Fibroblast of upper back skin (primary cell): Measurements from ENCODE around the gene ZNF816.
"Not testable (repeated sequence)": the region's sequence is repeated elsewhere in the genome, so short reads cannot be mapped to it uniquely, and the experiment has no call there.

Experiments used
- DNase-seq: peaks from one replicate; pipeline ENCODE4 v3.0.0-alpha.2; 2013

ZNF816 gene

DNA sequence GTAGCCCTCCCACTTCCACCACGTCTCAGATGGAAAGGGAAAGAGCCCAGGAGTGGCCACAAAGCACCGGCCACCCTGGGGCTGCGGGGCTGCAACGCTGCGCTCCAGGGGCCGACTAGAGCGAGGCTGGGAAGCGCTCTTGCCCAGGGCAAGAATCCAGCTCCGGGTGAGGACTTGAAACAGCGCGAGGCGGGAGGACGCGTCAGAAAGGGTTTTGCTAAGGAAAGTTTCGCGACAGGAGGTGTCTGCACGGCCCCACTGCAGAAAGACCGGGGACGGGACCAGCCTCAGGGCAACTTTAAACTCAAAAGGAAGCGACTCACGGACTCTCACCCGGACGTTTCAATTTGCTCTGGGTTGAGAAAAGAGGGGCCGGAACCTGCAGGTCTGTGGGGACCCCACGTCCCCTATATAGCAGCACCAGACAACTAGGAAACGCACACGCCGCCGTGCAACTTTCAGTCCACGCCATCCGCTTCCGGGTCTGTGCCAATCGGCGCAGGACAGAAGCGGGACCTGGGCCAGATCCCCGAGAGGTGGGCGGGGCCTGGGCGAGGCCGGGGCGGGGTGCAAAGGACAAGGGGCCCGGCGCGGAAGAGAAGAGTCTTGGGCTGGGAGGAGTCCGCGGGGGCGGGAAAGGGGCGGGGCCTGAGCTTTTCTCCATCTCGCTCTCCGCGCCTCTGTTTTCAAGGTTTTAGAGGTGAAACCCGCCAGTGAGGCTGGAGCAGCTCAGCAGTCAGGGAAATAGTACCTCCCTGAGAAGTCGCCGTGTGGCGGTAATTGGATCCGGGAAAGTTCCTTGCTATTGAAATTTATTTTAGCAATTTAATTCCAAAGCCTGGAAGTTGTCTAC, at the start of gene ZNF816:
Gene ZNF816 (minus strand): TSS at position 488 of the 853 bp plus-strand sequence. CDS start 6,792 bp downstream, outside the sequence.
- DNase-seq = peak; percentile 94

- no peak for DNase-seq
These were observed 49.3 kb upstream of the ZNF816 start for GRCh38 chr19:53012006-53012405.

DNA sequence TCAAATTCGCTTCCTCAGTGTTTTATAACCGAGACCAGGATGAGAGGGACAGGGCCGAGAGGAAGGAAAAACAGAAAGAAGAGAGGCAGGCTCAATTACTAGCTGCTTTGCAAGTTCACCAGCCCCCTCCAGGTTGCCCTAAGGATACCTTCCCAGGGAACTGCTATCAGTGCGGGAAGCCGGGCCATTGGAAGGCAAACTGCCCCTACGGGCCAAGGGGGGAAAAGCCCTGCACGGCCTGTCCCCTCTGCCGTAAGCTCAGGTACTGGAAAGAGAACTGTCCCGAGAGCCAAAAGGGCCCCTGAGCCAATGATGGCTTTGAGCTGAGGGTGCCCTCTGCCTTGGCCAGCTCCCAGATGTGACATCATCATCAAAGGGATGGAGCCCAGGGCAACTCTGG, 47.8 kb upstream of the ZNF816 start:
- DNase-seq = no peak

- DNase-seq = no peak
These were observed 45.5 kb upstream of the ZNF816 start for GRCh38 chr19:53008061-53008778.

GRCh38 chr19:53007606-53008005, 44.9 kb upstream of the ZNF816 start:
- DNase-seq = no peak

DNA sequence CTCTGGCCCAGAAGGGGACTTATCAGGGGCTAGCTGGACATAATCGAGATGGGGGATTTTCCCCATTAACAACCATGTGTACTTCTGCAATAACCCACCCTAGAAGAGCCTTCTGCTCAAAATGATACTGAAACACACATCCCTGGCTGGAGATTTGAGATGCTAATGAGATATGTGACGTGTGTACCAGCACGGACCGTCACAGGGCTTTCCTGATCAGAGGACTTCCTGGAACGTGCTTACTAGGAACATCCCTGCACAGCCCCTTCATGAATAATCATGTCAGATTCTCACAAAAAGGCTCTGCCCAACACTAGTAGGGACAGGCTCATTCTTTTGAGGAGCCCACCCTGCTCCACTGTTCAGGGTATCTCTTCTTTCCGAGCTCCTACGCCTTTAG, 44.5 kb upstream of the ZNF816 start:
- no peak for DNase-seq

DNA sequence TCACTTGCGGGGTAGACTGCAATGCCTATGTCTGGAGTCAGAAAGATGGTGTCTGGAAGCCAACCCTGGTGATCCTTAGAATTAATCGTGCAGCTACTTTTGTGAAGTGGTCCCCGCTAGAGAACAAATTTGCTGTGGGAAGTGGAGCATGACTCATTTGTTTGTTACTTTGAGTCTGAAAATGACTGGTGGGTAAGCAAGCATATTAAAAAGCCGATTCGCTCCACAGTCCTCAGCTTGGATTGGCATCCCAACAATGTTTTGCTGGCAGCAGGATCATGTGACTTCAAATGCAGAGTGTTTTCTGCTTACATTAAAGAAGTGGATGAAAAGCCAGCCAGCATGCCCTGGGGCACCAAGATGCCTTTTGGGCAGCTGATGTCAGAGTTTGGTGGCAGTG, 41.6 kb upstream of the ZNF816 start:
- DNase-seq = no peak

DNA sequence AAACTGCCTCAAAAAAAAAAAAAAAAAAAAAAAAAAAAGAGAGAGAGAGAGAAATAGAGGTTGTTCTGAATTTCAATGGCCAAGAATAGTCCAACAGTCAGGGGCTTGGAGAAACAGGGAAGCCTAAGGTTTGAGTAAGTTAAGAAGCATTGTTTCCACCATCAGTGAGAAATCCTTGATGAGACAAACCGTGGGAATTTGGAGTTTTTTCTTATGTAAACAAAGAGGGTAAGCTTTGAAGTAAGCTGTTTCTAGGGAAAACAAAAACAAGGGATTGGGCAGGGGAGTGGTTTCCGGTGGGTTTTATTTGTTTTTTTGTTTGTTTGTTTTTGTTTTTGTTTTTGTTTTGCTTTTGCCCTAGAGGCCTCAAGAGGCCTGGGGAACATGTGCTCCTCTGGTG, 39.8 kb upstream of the ZNF816 start:
- DNase-seq = no peak

GRCh38 chr19:52997975-52998374, 35.3 kb upstream of the ZNF816 start:
- DNase-seq = no peak

- DNase-seq = no peak
These were observed 33.0 kb upstream of the ZNF816 start for GRCh38 chr19:52995711-52996110.

GRCh38 chr19:52993342-52994178, 30.9 kb upstream of the ZNF816 start:
- DNase-seq = peak; percentile 71

GRCh38 chr19:52992109-52993004, 29.7 kb upstream of the ZNF816 start:
- no peak for DNase-seq

GRCh38 chr19:52991484-52991883, 28.8 kb upstream of the ZNF816 start:
- peak; percentile 26 for DNase-seq

GRCh38 chr19:52990759-52991418, 28.2 kb upstream of the ZNF816 start:
- DNase-seq = no peak

DNA sequence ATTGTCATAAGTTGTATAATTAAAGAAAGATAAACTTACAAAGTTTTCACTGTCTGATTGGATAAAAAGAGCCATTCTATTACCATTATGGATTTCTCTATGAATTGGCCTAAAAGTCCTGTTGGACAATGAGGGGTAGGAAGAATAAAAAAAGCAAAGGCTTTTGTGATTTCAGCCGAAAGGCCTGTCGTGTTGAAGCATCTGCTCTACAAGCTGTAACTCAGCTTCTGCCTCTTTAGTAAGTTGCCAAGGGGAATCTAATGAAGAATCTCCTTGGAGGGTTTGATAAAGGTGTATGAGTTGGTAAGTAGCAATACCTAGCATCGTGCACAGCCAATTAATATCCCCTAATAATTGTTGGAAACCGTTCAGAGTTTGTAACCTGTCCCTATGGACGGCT, 25.8 kb upstream of the ZNF816 start:
- no peak for DNase-seq

DNA sequence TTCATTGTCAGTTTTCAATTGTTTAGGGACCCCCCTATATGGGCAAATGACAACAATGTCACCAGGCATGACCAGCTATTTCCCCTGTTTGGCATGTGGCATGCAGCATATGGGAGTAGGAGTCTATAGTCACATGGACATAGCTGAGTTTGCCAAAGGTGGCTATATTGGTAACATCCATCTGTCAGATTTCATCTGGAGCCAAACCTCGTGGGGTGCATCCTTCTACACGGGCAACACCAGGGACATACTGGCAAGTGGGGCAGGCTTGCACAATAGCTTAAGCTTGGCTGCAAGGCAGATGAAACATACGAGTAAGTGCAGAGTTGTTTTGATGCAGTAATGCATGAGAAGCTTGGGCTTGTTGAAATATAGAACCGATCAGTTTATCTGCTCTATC, 24.5 kb upstream of the ZNF816 start:
- DNase-seq = no peak

DNA sequence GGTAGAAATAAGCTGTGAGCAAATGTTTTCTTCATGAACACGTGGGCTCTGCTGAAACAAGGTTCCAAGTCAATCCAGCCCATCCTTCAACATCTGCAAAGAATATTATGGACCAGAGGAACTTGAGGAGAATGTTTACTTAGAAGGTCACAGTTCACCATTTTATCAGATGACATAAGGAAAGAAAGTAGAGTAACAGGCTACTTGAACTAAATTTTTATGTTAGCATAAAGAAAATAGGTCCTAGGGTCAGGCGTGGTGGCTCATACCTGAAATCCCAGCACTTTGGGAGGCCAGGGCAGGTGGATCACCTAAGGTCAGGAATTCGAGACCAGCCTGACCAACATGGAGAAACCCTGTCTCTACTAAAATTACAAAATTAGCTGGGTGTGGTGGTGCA, 20.5 kb upstream of the ZNF816 start:
- DNase-seq = not testable (repeated sequence)

GRCh38 chr19:52981329-52981728, 18.6 kb upstream of the ZNF816 start:
- DNase-seq = no peak

DNA sequence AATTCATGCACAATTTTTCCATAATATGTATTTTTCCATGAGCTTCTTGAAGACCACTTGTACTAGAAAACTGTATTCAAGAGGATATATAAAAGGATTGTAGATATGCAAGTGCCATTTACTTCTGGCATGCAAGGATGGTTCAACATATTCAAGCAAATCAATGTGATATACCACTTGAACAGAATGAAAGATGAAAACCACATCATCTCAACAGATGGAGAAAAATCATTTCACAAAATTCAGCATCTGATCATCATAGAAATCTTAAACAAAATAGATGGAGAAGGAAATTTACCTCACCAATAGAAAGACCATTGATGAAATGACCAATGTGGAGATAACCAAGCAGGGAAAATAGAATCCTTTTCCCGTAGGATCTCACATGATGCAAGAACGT, 5.1 kb upstream of the ZNF816 start:
- no peak for DNase-seq

- no peak for DNase-seq
These were observed 552 bp upstream of the ZNF816 start for GRCh38 chr19:52963247-52963618.

GRCh38 chr19:52961981-52962380, 700 bp downstream of the ZNF816 start:
- no peak for DNase-seq
